ENCODE data around the gene DENND1B.

DNA sequence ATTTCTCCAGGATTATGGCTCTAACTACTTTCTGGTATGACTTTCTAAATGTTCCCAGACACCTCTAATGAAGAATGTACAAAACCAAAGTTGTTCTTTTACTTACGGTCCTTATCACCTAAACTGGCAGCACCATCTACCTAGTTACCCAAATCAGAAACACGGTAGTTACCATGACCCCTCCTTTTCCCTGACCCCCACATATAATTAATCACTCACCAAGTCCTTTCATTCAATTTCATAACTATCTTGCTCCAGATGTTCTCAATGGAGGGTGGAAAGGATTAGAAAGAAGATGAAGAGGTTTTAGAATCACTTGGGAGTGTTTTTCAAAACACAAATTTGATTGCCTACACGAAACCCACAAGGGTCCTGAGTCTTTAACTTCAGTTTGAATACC lies 98.0 kb downstream of the DENND1B start:
- no peak for TF ChIP-seq ZNF174 (tag by site-specific recombination; IDR thresholded peaks at IDR 0.05)
- TF ChIP-seq TRIM28 (IDR thresholded peaks at IDR 0.05; ENCODE audit: borderline replicate concordance, low read length): no peak
